Prostate gland (tissue), 2 donors: ENCODE results near the gene S100PBP. TPM values are rescaled to one million over a fixed set of nuclear protein-coding genes. Genes with fewer than 3 reads are reported as not detected.

Source experiments
- DNase-seq: peaks from one replicate; pipeline ENCODE4 v3.0.0-alpha.2; 2019; ENCODE audit warnings: low spot score
- H3K27ac ChIP-seq, 2 donors: fragments of 200-600 bp; sonication (generic); 2 replicates each; pipeline ENCODE4 v1.5.1; 2017 to 2019
- H3K27me3 ChIP-seq: fragments of 200-600 bp; sonication (generic); replicated peaks from 2 replicates; pipeline ENCODE4 v1.5.1; 2019; ENCODE audit not compliant: insufficient read depth
- H3K36me3 ChIP-seq, 2 donors: fragments of 200-600 bp; sonication (generic); 1 replicate in 1 of 2; 2 replicates in 1 of 2; pipeline versions ENCODE4 v1.5.1 to v1.8.1; 2017 to 2019
- H3K4me1 ChIP-seq: fragments of 200-600 bp; sonication (generic); replicated peaks from 2 replicates; pipeline ENCODE4 v1.5.1; 2019
- H3K4me3 ChIP-seq, 2 donors: fragments of 200-600 bp; sonication (generic); 2 replicates each; pipeline ENCODE4 v1.5.1; 2017 to 2019
- H3K9me3 ChIP-seq: fragments of 200-600 bp; sonication (generic); 2 replicates; pipeline ENCODE4 v1.5.1; 2017
- POLR2A ChIP-seq: fragments of 450-650 bp; IDR thresholded peaks from one replicate; pipeline ENCODE4 v1.6.1; 2016; ENCODE audit warnings: antibody characterized with exemption, mild to moderate bottlenecking
- POLR2AphosphoS5 ChIP-seq: sonication (generic); formaldehyde crosslinking; IDR thresholded peaks from one replicate; pipeline ENCODE4 v1.6.1; 2017; ENCODE audit warnings: antibody characterized with exemption
- WGBS: methylation state at CpG from one replicate; pipeline ENCODE4 v1.1.5; 2018; 5-methylcytosine and 5-hydroxymethylcytosine counted together
- intact Hi-C: fragments of 100-400 bp; cut with DNase I; formaldehyde crosslinking; loops from one replicate; pipeline ENCODE4 v1.14.2; 2022
- total RNA-seq, 2 donors: library from RNA; depleted of rRNA; stranded (reverse); fragments of >200 nt; gene quantifications; one replicate each; pipeline ENCODE4 v1.1.0, GENCODE V29; 2016
- TF ChIP-seq, protein P1 (sequence below), 4 experiments: fragments of 200-600 bp in 2 of 4; fragments of 450-650 bp in 2 of 4; sonication (generic) in 2 of 4; IDR thresholded peaks; 1 replicate in 3 of 4; 2 replicates in 1 of 4; pipeline ENCODE4 v1.5.1; 2016 to 2019; ENCODE audit warnings: antibody characterized with exemption in 4 of 4, mild to moderate bottlenecking in 2 of 4, moderate library complexity in 2 of 4

The S100PBP gene
- total RNA-seq, 2 donors from 2014 or later = 27.1 to 72.5 TPM

DNA sequence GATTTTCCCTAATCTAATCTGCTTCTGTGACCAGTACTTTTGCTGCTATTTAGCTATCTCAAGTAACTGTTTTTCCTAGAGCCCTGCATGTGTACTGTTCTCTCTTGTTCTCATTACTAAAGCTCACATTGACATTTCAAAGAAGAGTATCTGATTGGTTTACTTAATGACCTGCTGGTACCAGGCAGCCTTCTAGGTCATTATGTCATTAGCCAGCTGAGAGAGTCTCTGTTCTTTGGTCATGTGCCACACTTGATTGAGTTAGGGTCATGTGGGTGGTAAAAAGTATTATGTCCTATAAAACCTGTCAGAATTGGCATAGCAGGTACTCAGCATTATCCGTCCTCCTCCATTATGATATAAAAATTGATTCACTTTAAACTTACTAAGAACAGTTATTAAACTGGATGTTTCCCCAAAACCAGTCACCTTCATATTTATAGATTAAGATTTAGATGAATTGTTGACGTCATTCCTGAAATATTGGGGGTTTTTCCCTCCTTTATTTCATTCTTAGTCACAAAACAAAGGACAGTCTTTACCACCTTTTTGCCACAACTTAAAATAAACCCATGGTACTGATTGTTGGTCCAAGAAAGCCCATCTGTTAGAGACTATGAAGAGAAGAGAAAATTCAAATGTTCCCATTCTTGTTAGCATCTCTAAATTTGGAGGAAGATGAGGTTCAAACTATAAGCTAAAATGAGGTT, 31.1 kb downstream of the S100PBP start:
- 41% methylated on average over 2 of the region's 2 CpGs for WGBS
- Histone ChIP-seq H3K4me3 (no peak overlapping the region), H3K36me3 (no peaks in the 10 kb centered on the region), H3K27ac (no peak overlapping the region), H3K4me1 (no peaks in the 10 kb centered on the region), H3K9me3 (no peaks in the 10 kb centered on the region), H3K27me3 (no peaks in the 10 kb centered on the region)
- TF ChIP-seq POLR2AphosphoS5 = no peak
- no peak for TF ChIP-seq POLR2A
- TF ChIP-seq, protein P1, sequence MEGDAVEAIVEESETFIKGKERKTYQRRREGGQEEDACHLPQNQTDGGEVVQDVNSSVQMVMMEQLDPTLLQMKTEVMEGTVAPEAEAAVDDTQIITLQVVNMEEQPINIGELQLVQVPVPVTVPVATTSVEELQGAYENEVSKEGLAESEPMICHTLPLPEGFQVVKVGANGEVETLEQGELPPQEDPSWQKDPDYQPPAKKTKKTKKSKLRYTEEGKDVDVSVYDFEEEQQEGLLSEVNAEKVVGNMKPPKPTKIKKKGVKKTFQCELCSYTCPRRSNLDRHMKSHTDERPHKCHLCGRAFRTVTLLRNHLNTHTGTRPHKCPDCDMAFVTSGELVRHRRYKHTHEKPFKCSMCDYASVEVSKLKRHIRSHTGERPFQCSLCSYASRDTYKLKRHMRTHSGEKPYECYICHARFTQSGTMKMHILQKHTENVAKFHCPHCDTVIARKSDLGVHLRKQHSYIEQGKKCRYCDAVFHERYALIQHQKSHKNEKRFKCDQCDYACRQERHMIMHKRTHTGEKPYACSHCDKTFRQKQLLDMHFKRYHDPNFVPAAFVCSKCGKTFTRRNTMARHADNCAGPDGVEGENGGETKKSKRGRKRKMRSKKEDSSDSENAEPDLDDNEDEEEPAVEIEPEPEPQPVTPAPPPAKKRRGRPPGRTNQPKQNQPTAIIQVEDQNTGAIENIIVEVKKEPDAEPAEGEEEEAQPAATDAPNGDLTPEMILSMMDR (IDR thresholded peaks at IDR 0.05) = no peak
- no peak for DNase-seq
- intact Hi-C loops = no loop called here

DNA sequence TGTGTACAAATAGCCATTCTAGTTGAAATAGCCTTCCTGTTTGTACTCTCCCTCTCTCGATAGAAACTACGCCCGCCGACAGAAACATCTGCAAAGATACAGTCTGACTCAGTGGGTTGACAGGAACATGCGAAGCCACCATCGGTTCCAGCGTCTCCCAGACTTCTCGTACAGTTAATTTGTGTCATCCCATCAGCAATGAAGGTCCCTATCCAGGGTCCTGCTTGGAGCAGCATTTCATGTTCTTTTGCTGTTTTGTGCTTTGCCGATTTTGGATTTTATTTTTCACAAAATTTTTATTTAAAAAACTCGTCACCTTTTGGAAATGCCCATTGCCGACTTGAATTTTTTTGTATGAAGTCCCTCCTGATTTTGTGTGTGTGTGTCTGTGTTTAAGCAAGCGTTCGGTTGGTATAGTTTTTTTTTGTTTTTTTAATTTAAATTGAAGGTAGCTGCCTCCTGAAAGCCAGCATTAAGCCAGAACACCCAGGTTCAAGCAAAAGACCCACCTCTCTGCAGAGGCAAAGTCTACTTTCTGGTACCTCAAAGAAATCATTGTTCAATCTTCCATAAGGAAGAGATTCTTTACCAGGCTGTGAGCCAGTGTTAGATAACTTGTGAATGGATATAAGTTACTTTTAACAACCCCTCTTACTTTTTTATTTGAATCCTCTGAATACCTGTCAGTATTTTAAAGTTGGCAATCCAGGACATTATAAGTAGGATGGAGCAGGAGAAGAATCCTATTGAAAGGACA, 38.6 kb downstream of the S100PBP start:
- Histone ChIP-seq H3K27me3 (no peaks in the 10 kb centered on the region), H3K27ac (no peak overlapping the region), H3K4me1 (no peaks in the 10 kb centered on the region), H3K36me3 (peaks cover 0 to 6% of the 10 kb centered on the region in 2 donors), H3K4me3 (no peak overlapping the region), H3K9me3 (no peaks in the 10 kb centered on the region)
- intact Hi-C loops = no loop called here
- DNase-seq = no peak
- WGBS = 80% methylated on average over 13 of the region's 13 CpGs
- no peak for TF ChIP-seq POLR2AphosphoS5

DNA sequence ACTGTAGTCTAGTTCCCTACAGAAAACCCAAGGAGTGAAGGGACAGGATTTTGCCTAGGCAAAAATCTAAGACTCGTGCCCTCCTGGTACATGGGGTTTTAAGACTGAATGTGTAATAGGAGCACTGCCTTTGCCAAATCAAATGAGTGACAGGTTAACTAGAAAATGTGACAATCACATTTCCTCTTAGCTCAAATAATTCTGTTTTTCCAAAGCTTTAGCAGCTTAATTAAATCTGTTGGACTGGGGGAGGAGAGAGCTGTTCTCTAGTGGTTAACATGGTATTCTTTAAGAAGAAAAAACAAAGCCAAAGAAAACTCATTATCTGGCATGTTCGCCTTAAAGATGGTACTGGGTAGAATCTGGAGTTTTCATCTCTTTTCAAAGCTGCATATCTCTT, 40.7 kb downstream of the S100PBP start:
- 90% methylated on average over 2 of the region's 2 CpGs for WGBS
- Histone ChIP-seq H3K27ac (no peak overlapping the region), H3K4me3 (no peak overlapping the region), H3K36me3 (peaks cover 0 to 6% of the 10 kb centered on the region in 2 donors), H3K27me3 (no peaks in the 10 kb centered on the region), H3K9me3 (no peaks in the 10 kb centered on the region), H3K4me1 (no peaks in the 10 kb centered on the region)
- TF ChIP-seq POLR2A (no peak), POLR2AphosphoS5 (no peak)
- TF ChIP-seq, protein P1 (IDR thresholded peaks at IDR 0.05) = no peak
- no peak for DNase-seq
- intact Hi-C loops = no loop called here

DNA sequence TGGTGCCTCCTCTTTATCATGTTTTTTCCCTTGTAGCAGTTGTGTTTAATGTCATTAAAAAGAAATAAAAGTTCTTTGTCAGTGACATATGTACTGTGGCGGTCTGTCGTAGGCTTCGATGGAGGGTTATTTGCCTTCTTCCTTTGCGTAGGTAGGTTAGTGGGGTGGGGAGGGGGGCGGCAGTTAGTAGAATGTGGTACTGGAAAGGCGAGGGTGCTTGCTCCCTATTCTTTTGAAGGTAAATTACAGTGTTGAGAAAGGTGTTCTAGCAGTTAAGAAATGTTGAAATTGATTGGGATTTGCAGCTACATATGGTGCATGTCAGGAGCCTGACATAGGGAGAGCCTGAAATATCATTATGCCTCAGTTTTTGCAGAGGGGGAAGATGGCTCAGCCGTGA, 41.3 kb downstream of the S100PBP start:
- TF ChIP-seq POLR2A (no peak), POLR2AphosphoS5 (no peak)
- TF ChIP-seq, protein P1 (IDR thresholded peaks at IDR 0.05) = no peak
- H3K36me3 ChIP-seq = peaks cover 0 to 6% of the 10 kb centered on the region in 2 donors
- H3K4me1 ChIP-seq = no peaks in the 10 kb centered on the region
- H3K4me3 ChIP-seq = no peak overlapping the region
- WGBS = 76% methylated on average over 7 of the region's 7 CpGs
- no peak for DNase-seq
- H3K9me3 ChIP-seq = no peaks in the 10 kb centered on the region
- intact Hi-C loops = no loop called here
- H3K27me3 ChIP-seq = no peaks in the 10 kb centered on the region
- no peak overlapping the region for H3K27ac ChIP-seq

DNA sequence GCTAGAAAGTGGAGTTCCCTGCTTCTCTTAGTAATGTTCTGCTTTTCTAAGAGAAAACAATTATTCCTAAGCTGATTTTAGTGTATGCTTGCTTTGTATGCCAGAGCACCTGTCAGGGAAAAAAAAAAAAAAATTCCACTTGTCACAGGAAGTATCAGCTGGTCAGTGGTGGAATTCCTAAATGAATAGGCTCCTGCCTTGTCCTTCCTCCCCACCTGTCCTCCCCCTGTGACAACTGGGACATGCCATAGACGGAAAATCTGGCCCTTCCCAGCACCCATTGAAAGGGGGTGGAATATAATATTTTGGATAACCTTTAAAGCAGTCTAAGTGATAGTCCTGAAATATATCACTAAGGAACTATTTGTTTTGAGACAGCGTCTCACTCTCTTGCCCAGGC, 42.5 kb downstream of the S100PBP start:
- Histone ChIP-seq H3K36me3 (no peaks in the 10 kb centered on the region), H3K4me3 (no peak overlapping the region), H3K27ac (no peak overlapping the region), H3K4me1 (no peaks in the 10 kb centered on the region), H3K9me3 (no peaks in the 10 kb centered on the region), H3K27me3 (no peaks in the 10 kb centered on the region)
- TF ChIP-seq POLR2A (no peak), POLR2AphosphoS5 (no peak)
- TF ChIP-seq, protein P1 (IDR thresholded peaks at IDR 0.05) = no peak
- 98% methylated on average over 2 of the region's 2 CpGs for WGBS
- DNase-seq = no peak
- intact Hi-C loops = no loop called here
